Large intestine (tissue), 3 donors: ENCODE results near the gene ADPRHL1. TPM values are rescaled to one million over a fixed set of nuclear protein-coding genes. Genes with fewer than 3 reads are reported as not detected.

Experiments
- DNase-seq, 2 donors: peaks; one replicate each; pipeline versions ENCODE4 v3.0.0 to v3.0.0-alpha.2; 2013
- H3K27ac ChIP-seq: one replicate; pipeline ENCODE4 v1.5.1; 2013; ENCODE audit warnings: low read length
- H3K27me3 ChIP-seq: 2 replicates; pipeline ENCODE4 v1.6.1; 2013; ENCODE audit warnings: low read length; ENCODE audit not compliant: control insufficient read depth, insufficient read depth
- H3K36me3 ChIP-seq: 2 replicates; pipeline ENCODE4 v1.6.1; 2013; ENCODE audit warnings: low read length; ENCODE audit not compliant: control insufficient read depth, insufficient read depth
- H3K4me1 ChIP-seq: one replicate; pipeline ENCODE4 v1.6.1; 2013; ENCODE audit warnings: low read length; ENCODE audit not compliant: control insufficient read depth, insufficient read depth
- H3K4me3 ChIP-seq: one replicate; pipeline ENCODE4 v1.5.1; 2013; ENCODE audit warnings: low read length
- H3K9me3 ChIP-seq: one replicate; pipeline ENCODE4 v1.6.1; 2013; ENCODE audit warnings: mild to moderate bottlenecking, low read depth, low read length, moderate library complexity; ENCODE audit not compliant: control insufficient read depth
- WGBS: methylation state at CpG from one replicate; pipeline ENCODE4 v1.1.5; 2013; ENCODE audit warnings: low lambda C conversion rate; ENCODE audit not compliant: insufficient coverage; 5-methylcytosine and 5-hydroxymethylcytosine counted together
- polyA plus RNA-seq: library from polyadenylated mRNA; unstranded; fragments of 120-200 nt; gene quantifications from one replicate; pipeline ENCODE4 v1.2.1, GENCODE V29; 2013

The ADPRHL1 gene
- polyA plus RNA-seq, 1 donor: 2.8 TPM

DNA sequence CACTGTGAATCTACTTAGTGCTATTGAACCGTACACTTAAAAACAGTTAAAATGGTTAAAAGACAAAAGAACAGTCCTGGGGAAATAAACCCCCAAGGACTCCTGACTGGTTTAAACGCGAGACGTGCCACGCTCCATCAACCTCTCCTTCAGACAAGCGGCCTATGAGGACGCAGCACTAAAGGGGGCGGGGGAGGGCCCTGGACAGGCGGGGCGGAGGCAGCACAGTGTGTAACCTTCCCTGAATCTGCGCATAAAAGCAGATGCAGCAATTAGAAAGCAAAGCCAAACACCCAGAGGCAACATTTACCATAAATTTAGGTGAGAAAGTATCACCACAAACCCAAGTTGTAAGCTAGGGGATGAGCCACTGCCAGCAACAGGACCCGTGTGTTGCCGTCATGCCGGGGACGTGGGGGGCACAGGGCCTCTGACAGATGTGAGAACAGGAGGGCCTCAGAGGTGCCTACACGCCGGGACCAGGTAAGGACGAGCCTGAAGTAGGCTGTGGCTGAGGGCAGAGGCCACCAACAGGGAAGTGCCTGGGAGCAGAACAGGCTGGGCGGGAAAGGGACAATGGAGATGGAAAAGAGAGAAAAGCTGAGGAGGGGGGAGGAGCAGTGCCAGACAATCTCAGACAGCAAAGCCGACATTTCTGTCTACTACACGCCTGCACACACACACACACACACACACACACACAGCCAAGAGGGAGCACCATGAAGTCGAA is 15.3 kb upstream of the ADPRHL1 start:
- Histone ChIP-seq H3K27ac (no peak overlapping the region), H3K4me3 (no peak overlapping the region), H3K27me3 (no peaks in the 10 kb centered on the region), H3K4me1 (no peaks in the 10 kb centered on the region), H3K9me3 (no peaks in the 10 kb centered on the region), H3K36me3 (peaks cover 23% of the 10 kb centered on the region)
- DNase-seq: peak; percentile 21 to 35
- WGBS: 55% methylated on average over 3 of the region's 22 CpGs

DNA sequence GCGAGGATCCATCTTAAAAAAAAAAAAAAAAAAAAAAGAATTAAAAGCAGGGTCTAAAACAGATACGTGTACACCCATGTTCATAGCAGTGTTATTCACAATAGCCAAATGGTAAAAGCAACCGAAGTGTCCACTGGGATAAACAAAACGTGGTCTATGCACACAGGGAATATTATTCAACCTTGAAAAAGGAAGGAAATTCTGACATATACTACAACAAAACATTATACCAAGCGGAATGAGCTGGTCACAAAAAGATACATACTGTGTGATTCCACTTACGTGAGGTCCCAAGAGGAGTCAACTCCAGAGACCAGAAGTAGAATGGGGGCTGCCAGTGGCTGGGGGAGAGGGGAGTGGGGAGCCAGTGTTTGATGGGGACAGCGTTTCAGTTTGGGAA is 14.7 kb upstream of the ADPRHL1 start:
- H3K4me1 ChIP-seq: no peaks in the 10 kb centered on the region
- no peak overlapping the region for H3K27ac ChIP-seq
- H3K36me3 ChIP-seq: peaks cover 18% of the 10 kb centered on the region
- no peak for DNase-seq
- no peaks in the 10 kb centered on the region for H3K27me3 ChIP-seq
- no peak overlapping the region for H3K4me3 ChIP-seq
- WGBS: 94% methylated on average over 3 of the region's 7 CpGs
- no peaks in the 10 kb centered on the region for H3K9me3 ChIP-seq

DNA sequence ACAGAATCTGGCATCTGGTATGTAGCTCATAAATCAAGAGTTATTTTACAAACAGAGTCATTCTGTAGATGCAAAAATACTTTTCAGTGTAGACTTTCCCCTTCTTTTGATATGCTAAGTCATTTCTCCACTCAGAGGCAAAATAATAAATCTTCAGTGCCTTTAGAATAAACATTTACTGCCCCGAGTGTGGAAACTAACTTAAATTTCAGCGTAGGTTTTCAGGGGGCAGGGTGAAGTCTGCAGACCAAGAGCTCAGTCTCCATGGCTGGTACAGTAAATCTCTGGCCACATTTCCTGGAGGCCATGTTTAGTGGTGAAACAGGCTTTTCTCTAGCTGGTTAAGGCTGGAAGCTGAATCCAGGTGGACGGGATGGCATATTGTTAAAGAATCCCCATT is 13.1 kb upstream of the ADPRHL1 start:
- no peaks in the 10 kb centered on the region for H3K4me1 ChIP-seq
- no peak overlapping the region for H3K4me3 ChIP-seq
- no peak for DNase-seq
- no peaks in the 10 kb centered on the region for H3K9me3 ChIP-seq
- WGBS: no CpG with 5 or more reads among the region's 3 CpGs
- no peak overlapping the region for H3K27ac ChIP-seq
- H3K36me3 ChIP-seq: peaks cover 13% of the 10 kb centered on the region
- no peaks in the 10 kb centered on the region for H3K27me3 ChIP-seq

DNA sequence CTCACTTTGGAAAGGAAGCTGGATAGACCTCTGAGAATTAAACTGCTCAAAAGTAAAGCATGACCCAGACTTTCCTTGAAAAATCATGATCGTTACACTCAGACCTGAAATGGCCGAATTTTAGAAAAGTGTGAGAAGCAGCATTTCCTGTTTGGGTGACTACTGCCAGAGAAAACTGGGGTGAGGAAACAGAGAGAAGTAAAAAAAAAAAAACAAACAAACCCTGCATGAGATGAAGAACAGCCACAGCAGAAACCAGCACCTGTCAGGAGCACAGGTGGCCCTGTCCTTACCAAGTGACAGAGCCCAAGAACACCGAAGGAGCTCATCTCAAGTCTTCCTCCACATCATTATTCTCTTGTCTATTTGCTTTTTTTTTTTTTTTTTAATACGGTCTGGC is 12.0 kb upstream of the ADPRHL1 start:
- WGBS: 100% methylated on average over 1 of the region's 4 CpGs
- H3K36me3 ChIP-seq: peaks cover 19% of the 10 kb centered on the region
- DNase-seq: no peak
- H3K9me3 ChIP-seq: no peaks in the 10 kb centered on the region
- no peak overlapping the region for H3K27ac ChIP-seq
- no peak overlapping the region for H3K4me3 ChIP-seq
- no peaks in the 10 kb centered on the region for H3K27me3 ChIP-seq
- no peaks in the 10 kb centered on the region for H3K4me1 ChIP-seq

DNA sequence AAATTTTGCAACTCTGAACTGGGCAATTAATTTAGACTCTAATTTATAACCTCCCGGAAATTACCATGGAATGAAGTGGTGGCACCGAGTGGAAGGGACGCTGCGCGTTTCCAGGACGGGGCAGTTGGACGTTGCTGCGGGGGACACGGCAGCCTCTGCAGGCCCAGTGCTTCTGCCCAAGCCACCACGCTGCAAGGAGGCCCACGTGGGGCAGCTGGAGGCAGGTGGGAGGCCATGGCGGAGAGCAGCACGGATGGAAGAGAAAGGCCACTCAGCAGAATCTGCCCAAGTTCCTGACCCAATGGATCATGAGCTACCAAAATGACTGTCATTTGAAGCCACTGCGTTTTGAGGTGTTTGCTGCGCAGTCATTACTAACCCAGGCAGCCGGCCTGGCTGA is 11.2 kb upstream of the ADPRHL1 start:
- no peaks in the 10 kb centered on the region for H3K4me1 ChIP-seq
- DNase-seq: no peak
- H3K36me3 ChIP-seq: peaks cover 27% of the 10 kb centered on the region
- no peaks in the 10 kb centered on the region for H3K9me3 ChIP-seq
- WGBS: no CpG with 5 or more reads among the region's 16 CpGs
- no peak overlapping the region for H3K27ac ChIP-seq
- H3K27me3 ChIP-seq: no peaks in the 10 kb centered on the region
- no peak overlapping the region for H3K4me3 ChIP-seq

DNA sequence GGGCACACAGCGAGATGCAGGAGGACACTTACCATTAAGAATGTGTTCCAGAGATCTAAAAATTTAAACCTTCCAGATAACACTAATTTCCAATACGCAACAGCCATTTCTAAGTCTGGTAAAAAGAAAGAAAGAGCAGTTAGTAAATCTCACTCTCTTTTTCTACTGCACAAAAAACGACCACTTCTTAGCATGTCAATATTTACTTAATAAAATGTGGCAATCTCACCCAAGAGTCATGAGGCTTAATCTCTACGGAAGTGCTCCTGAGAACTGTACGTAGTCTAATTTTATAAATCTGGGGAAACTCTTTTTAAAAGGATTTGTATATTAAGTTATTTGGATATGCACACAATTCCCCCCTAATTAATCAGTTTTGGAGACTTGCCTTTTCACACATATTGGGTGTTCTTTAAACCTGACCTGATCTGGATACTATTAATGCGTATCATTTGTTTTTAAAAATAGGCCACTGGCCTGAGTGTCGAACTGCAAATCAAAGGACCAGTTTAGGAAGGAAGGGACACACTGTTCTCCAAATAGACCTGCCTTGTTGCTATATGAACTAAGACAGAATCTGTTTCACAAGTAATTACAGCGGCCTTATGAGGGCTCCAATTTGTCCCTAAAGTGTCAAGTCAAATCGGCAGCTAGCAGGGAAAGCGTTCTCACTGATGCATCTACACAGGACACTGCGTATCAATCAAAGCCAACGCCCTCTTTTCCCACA is 7.9 kb upstream of the ADPRHL1 start:
- no peak overlapping the region for H3K4me3 ChIP-seq
- 73% methylated on average over 2 of the region's 12 CpGs for WGBS
- no peaks in the 10 kb centered on the region for H3K9me3 ChIP-seq
- DNase-seq: no peak
- peaks cover 40% of the 10 kb centered on the region for H3K36me3 ChIP-seq
- H3K27ac ChIP-seq: no peak overlapping the region
- no peaks in the 10 kb centered on the region for H3K4me1 ChIP-seq
- H3K27me3 ChIP-seq: no peaks in the 10 kb centered on the region

DNA sequence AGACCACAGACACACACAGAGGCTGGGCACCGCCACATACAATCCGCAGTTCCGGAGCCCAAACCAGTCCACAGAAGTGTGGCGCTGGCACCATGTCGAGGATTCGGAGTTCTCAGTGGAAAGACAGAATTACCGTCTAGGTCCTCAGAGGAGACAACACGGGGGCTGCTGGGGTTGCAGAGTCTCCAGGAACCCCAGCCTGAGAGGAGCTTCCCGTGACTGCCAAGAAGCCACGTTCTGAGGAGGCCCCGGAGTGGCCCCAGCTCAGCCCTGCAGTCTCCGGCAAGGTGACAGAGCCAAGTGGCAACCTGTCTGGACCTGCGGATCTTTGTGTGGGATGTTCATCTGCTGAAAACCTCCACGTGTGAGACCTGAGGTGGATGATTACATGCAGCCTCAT is 7.3 kb upstream of the ADPRHL1 start:
- H3K9me3 ChIP-seq: no peaks in the 10 kb centered on the region
- no peak overlapping the region for H3K4me3 ChIP-seq
- H3K4me1 ChIP-seq: no peaks in the 10 kb centered on the region
- WGBS: no CpG with 5 or more reads among the region's 14 CpGs
- no peaks in the 10 kb centered on the region for H3K27me3 ChIP-seq
- DNase-seq: no peak
- no peak overlapping the region for H3K27ac ChIP-seq
- peaks cover 44% of the 10 kb centered on the region for H3K36me3 ChIP-seq

DNA sequence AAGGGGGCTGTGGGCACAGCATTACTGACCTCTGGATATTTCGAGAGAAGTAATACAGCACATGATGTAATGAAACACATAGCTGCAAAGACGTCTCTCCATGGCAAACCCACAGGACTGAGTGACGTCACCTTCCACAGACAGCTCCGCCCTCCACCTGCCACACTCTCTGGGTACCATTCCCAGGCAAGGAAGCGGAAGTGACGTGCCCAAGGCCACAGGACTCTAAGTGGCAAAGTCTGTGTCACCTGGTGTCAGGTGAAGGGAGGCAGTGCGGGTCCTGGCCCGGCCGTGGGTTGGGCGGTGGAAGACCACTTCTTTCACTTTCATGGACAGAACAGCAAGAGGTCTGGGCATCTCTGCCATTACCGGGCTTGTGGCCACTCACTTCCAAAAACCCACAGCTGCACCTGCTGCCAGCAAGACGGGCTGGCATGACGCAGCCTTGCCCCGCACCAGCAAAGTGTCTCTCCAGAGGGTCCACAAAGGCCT is 6.8 kb upstream of the ADPRHL1 start:
- no peak overlapping the region for H3K27ac ChIP-seq
- no peaks in the 10 kb centered on the region for H3K4me1 ChIP-seq
- no peak overlapping the region for H3K4me3 ChIP-seq
- H3K9me3 ChIP-seq: no peaks in the 10 kb centered on the region
- peaks cover 45% of the 10 kb centered on the region for H3K36me3 ChIP-seq
- no CpG with 5 or more reads among the region's 14 CpGs for WGBS
- H3K27me3 ChIP-seq: no peaks in the 10 kb centered on the region
- no peak for DNase-seq

DNA sequence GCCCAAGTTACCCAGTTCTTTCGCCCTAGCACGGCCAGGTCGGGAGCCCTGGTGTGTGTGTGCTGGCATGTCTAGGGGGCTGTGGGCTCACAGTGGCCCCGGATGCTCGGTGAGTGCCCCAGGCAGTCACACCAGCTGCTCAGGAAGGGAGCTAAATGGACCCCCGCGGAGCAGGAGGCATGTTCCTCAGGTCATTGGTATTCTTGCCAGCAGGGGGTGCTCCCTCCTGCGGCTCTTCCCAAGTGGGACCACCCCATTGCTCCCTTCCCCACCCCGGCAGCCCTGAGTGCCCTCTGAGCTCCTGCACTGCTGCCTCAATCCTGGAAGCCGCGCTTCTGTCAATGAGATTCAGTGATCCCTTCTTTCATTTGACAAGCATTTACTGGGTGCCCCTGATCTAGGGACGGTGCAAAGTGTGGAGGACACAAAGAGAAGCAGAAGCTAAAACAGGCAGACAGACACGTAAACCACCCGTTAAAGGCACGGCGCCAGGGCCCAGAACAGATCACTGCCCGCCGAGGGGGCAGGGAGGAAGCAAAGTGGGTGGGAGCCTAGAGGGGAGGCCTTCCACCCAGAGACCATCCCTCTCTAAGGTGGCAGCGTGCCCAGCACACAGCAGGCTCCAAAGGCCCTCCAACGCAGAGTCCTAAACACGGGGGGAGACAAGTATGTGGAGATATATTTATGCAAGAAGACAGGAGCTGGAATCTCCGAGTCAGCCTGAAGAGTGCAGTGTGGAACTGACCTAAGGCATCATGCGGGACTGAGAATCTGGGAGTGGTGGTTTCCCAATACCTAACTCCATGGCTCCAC is 5.2 kb upstream of the ADPRHL1 start:
- H3K27me3 ChIP-seq: no peaks in the 10 kb centered on the region
- whole genome bisulfite sequencing: 81% methylated on average over 3 of the region's 23 CpGs
- peak in 1 of 2 donors; percentile 43 for DNase-seq
- H3K4me1 ChIP-seq: no peaks in the 10 kb centered on the region
- H3K9me3 ChIP-seq: no peaks in the 10 kb centered on the region
- H3K36me3 ChIP-seq: peaks cover 46% of the 10 kb centered on the region
- no peak overlapping the region for H3K4me3 ChIP-seq
- H3K27ac ChIP-seq: no peak overlapping the region

DNA sequence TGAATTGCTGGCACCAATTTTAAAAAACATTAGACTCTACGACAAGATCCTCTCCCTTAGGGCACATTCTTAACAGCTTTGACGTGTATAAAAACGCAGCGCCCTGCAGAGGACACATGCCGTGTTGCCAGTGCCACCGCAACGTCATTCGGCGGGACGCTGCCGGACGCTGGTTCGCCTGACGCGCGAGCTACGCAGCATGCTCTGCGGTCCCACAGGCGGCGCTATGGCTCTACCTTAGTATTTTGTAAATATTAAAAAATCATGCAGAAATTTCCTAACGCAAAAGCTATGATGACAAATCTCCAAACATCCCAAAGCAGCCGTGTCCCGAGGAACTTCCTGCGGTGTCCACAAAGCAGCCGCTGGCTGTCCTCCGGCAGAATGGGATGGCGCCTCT is 4.2 kb upstream of the ADPRHL1 start:
- Histone ChIP-seq H3K4me1 (no peaks in the 10 kb centered on the region), H3K27ac (no peak overlapping the region), H3K4me3 (no peak overlapping the region), H3K27me3 (no peaks in the 10 kb centered on the region), H3K36me3 (peaks cover 47% of the 10 kb centered on the region), H3K9me3 (no peaks in the 10 kb centered on the region)
- WGBS: 100% methylated on average over 1 of the region's 27 CpGs
- DNase-seq: no peak
